Transverse colon (tissue), 4 donors: ENCODE data around the gene ZNF516. TPM values are rescaled to one million over a fixed set of nuclear protein-coding genes. Genes with fewer than 3 reads are reported as not detected.
A peak's percentile ranks its signal among the peaks of the same experiment; 100 is the strongest.

Source experiments
- DNase-seq: peaks from one replicate; pipeline ENCODE4 v3.0.0-alpha.2; 2019
- H3K27ac ChIP-seq, 4 donors: fragments of 200-600 bp; sonication (generic); 2 replicates each; pipeline ENCODE4 v1.5.1; 2016 to 2018; ENCODE audit warnings: inconsistent platforms in 4 of 4
- H3K27me3 ChIP-seq: fragments of 200-600 bp; sonication (generic); 2 replicates; pipeline ENCODE4 v1.5.1; 2017; ENCODE audit warnings: inconsistent platforms
- H3K36me3 ChIP-seq, 4 donors: fragments of 200-600 bp; sonication (generic); 2 replicates each; pipeline ENCODE4 v1.5.1; 2017 to 2019; ENCODE audit warnings: inconsistent platforms in 4 of 4
- H3K4me1 ChIP-seq, 4 donors: fragments of 200-600 bp; sonication (generic); 2 replicates each; pipeline ENCODE4 v1.5.1; 2017 to 2020; ENCODE audit warnings: inconsistent platforms in 4 of 4
- H3K4me3 ChIP-seq, 4 donors: fragments of 200-600 bp; sonication (generic); 1 replicate in 1 of 4; 2 replicates in 3 of 4; pipeline versions ENCODE4 v1.5.1 to v1.6.1; 2017 to 2019; ENCODE audit warnings: inconsistent platforms in 4 of 4
- H3K9me3 ChIP-seq, 2 donors: fragments of 200-600 bp; sonication (generic); 2 replicates each; pipeline ENCODE4 v1.5.1; 2017 to 2019; ENCODE audit warnings: inconsistent platforms in 2 of 2
- EP300 ChIP-seq: sonication (generic); formaldehyde crosslinking; IDR thresholded peaks from one replicate; pipeline ENCODE4 v1.6.1; 2017; ENCODE audit warnings: antibody characterized with exemption, low read depth
- POLR2A ChIP-seq: fragments of 450-650 bp; IDR thresholded peaks from one replicate; pipeline ENCODE4 v1.6.1; 2016; ENCODE audit warnings: antibody characterized with exemption, mild to moderate bottlenecking, moderate library complexity
- POLR2AphosphoS5 ChIP-seq, 3 donors: sonication (generic); formaldehyde crosslinking; IDR thresholded peaks; one replicate each; pipeline ENCODE4 v1.6.1; 2016; ENCODE audit warnings: antibody characterized with exemption in 3 of 3
- WGBS, 2 donors: methylation state at CpG; one replicate each; pipeline ENCODE4 v1.1.5; 2018; ENCODE audit warnings: low coverage in 1 of 2; 5-methylcytosine and 5-hydroxymethylcytosine counted together
- in situ Hi-C, 4 donors: fragments of 200-750 bp; cut with MboI; loops; one replicate each; pipeline versions ENCODE4 v1.15.0 to v1.15.1; 2017; ENCODE audit warnings: low sequenced_read_pairs in 3 of 4, low pct_ligation_motif_present in 1 of 4, low pct_unique_long_range_greater_than_20kb in 1 of 4
- intact Hi-C: fragments of 100-400 bp; cut with DNase I; formaldehyde crosslinking; loops from one replicate; pipeline ENCODE4 v1.15.1; 2023; ENCODE audit warnings: low total_unique reads
- total RNA-seq, 4 donors: library from RNA; depleted of rRNA; stranded (reverse); fragments of >200 nt; gene quantifications; one replicate each; pipeline ENCODE4 v1.1.0, GENCODE V29; 2016
- TF ChIP-seq, protein P1 (sequence below), 5 experiments: fragments of 200-600 bp in 3 of 5; fragments of 450-650 bp in 2 of 5; sonication (generic) in 3 of 5; IDR thresholded peaks; 1 replicate in 2 of 5; 2 replicates in 3 of 5; pipeline ENCODE4 v1.5.1; 2016 to 2017; ENCODE audit warnings: antibody characterized with exemption in 5 of 5, inconsistent platforms in 3 of 5, mild to moderate bottlenecking in 2 of 5, moderate library complexity in 1 of 5

The ZNF516 gene
- total RNA-seq, 4 donors from 2014 or later = 19.4 to 37.8 (median 26.7) TPM

DNA sequence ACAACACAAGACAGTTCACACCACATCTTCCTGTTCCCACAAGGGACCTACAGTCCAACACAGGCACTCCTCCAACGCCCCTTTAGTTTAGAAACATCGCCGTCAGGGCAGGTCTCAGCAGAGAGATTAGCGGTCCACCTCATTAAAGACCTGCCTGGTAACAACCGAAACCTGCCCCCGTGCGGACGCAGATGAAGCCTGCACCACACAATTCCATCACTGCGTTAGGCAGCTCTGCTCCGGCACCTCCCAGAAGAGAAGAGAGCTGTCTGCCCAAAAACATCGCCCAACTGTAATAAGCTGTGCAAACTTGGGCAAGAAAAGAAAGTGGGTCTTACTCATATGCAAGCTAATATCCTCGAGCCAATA, 32.7 kb downstream of the ZNF516 start:
- no peak for TF ChIP-seq POLR2A
- no peak for TF ChIP-seq EP300
- TF ChIP-seq, protein P1, sequence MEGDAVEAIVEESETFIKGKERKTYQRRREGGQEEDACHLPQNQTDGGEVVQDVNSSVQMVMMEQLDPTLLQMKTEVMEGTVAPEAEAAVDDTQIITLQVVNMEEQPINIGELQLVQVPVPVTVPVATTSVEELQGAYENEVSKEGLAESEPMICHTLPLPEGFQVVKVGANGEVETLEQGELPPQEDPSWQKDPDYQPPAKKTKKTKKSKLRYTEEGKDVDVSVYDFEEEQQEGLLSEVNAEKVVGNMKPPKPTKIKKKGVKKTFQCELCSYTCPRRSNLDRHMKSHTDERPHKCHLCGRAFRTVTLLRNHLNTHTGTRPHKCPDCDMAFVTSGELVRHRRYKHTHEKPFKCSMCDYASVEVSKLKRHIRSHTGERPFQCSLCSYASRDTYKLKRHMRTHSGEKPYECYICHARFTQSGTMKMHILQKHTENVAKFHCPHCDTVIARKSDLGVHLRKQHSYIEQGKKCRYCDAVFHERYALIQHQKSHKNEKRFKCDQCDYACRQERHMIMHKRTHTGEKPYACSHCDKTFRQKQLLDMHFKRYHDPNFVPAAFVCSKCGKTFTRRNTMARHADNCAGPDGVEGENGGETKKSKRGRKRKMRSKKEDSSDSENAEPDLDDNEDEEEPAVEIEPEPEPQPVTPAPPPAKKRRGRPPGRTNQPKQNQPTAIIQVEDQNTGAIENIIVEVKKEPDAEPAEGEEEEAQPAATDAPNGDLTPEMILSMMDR (IDR thresholded peaks at IDR 0.05) = no peak
- TF ChIP-seq POLR2AphosphoS5 (IDR thresholded peaks at IDR 0.05) = no peak
- DNase-seq = no peak
- Histone ChIP-seq H3K9me3 (no peaks in the 10 kb centered on the region), H3K4me1 (peaks cover 0 to 13% (median 5%) of the 10 kb centered on the region in 4 donors), H3K4me3 (no peak overlapping the region), H3K36me3 (no peaks in the 10 kb centered on the region), H3K27me3 (no peaks in the 10 kb centered on the region), H3K27ac (no peak overlapping the region)
- WGBS, 2 donors = 93% methylated on average over 12 of the region's 12 CpGs; no CpG with 5 or more reads in 1 of the 2 donors
- intact Hi-C loops (no loop called here), in situ Hi-C loops (no loop called here)

DNA sequence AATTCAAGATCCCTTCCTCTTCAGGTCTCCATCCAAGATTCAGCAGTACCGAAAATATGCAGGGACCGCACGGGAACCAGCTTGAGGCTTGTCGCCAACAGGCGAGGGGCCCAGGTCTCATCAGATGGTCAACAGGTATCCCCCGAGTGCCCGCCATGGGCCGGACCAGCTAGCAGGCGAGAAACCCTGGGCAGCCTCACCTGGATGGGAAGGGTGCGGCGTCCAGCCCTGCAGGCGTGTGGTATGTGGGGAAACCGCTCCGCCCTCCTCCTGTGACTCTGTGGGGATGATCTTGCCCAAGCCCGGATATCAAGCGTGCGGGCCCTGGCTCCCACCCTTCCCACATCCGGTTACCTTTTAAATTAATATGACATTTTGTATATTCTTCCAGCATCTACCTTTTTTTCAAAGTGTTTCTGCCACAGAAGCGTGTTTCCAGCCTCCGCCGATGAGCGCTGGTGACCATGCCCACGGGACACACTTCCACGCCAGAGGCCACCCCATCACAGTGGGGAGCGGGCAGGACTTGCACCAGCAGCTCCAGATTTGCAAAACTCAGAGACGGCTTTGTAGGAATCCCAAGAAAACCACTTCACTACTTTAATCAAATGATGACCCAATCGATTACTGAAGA, 33.2 kb downstream of the ZNF516 start:
- intact Hi-C loops = no loop called here
- Histone ChIP-seq H3K4me3 (no peak overlapping the region), H3K9me3 (no peaks in the 10 kb centered on the region), H3K4me1 (peaks cover 0 to 12% (median 4%) of the 10 kb centered on the region in 4 donors), H3K36me3 (no peaks in the 10 kb centered on the region), H3K27ac (no peak overlapping the region), H3K27me3 (no peaks in the 10 kb centered on the region)
- WGBS, 2 donors = 93 to 95% methylated on average over 8 to 27 of the region's 27 CpGs
- no peak for DNase-seq
- in situ Hi-C loops = no loop called here
- TF ChIP-seq POLR2A (no peak), EP300 (no peak), POLR2AphosphoS5 (IDR thresholded peaks at IDR 0.05) (no peak)
- TF ChIP-seq, protein P1 (IDR thresholded peaks at IDR 0.05) = no peak

DNA sequence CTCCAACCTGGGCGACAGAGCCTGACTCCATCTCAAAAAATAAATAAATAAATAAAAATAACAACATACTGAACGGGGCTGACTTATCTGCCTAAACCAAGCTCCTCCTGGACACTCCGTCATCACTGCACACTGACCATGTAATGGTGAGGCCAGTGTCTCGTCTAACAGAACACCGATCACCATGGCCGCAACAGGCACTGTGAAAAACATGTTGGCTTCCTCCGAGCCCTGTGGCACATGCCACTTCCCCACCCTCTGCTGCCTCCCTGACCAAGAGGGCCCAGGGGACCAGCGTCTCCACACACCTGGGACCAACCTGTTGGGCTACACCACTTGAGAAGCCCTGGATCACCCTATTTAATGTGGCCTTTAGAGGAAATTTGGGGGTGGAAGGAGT, 33.9 kb downstream of the ZNF516 start:
- no peak overlapping the region for H3K4me3 ChIP-seq
- intact Hi-C loops = no loop called here
- no peaks in the 10 kb centered on the region for H3K27me3 ChIP-seq
- peaks cover 0 to 12% (median 3%) of the 10 kb centered on the region in 4 donors for H3K4me1 ChIP-seq
- WGBS, 2 donors = 85 to 90% methylated on average over 5 to 8 of the region's 8 CpGs
- H3K27ac ChIP-seq = peak overlapping the region in 2 of 4 donors; percentile 50 to 70
- no peaks in the 10 kb centered on the region for H3K9me3 ChIP-seq
- in situ Hi-C loops = no loop called here
- no peak for DNase-seq
- no peak for TF ChIP-seq EP300
- no peak for TF ChIP-seq POLR2AphosphoS5 (IDR thresholded peaks at IDR 0.05)
- TF ChIP-seq, protein P1 (IDR thresholded peaks at IDR 0.05) = no peak
- TF ChIP-seq POLR2A = no peak
- H3K36me3 ChIP-seq = no peaks in the 10 kb centered on the region

DNA sequence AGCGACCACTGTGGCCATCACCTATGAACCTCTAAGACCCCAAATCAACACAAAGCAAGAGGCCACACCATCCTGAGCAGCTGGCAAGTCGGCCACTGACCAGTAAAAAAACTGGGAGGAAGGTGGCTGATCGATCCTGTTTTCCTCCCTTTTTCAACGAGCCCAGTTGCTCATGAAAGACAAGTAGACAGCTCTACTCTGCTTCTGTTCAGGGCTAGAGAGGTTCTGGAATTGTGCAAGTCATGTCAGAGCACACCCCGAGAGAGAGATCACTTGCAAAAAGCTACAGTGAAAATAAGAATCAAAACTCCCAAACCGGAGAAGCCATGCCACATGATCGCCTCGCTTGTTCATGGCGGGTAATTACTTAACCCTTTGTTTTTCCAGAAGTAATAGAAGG, 34.6 kb downstream of the ZNF516 start:
- H3K4me3 ChIP-seq = no peak overlapping the region
- TF ChIP-seq EP300 = no peak
- no peak for TF ChIP-seq POLR2A
- TF ChIP-seq, protein P1 (IDR thresholded peaks at IDR 0.05) = no peak
- TF ChIP-seq POLR2AphosphoS5 (IDR thresholded peaks at IDR 0.05) = no peak
- 60 to 78% methylated on average over 1 to 9 of the region's 9 CpGs for WGBS, 2 donors
- H3K36me3 ChIP-seq = no peaks in the 10 kb centered on the region
- no peaks in the 10 kb centered on the region for H3K9me3 ChIP-seq
- no peaks in the 10 kb centered on the region for H3K27me3 ChIP-seq
- peak overlapping the region; percentile 50 to 73 (median 66) for H3K27ac ChIP-seq
- peaks cover 0 to 12% (median 3%) of the 10 kb centered on the region in 4 donors for H3K4me1 ChIP-seq
- in situ Hi-C loops = no loop called here
- DNase-seq = no peak
- intact Hi-C loops = no loop called here
